K562 (cell line): ENCODE data around the gene KCNG4. TPM values are rescaled to one million over a fixed set of nuclear protein-coding genes. Genes with fewer than 3 reads are reported as not detected.

Experiments used
- ATAC-seq: fragments of 200-7000 bp; cut with Tn5 transposase; 3 replicates; pipeline ENCODE4 v1.9.1; 2020; ENCODE audit warnings: moderate library complexity
- BruUV-seq: library from RNA; stranded (reverse); fragments of 400-500 nt; replicated peaks from 2 replicates; lab custom pipeline; 2021; lab: Mats Ljungman, UMichigan
- CTCF ChIA-PET: fragments of 300-600 bp; formaldehyde crosslinking; extraction: SDS; loops from one replicate; lab custom pipeline; 2021; ENCODE audit warnings: low intra/inter-chr PET ratio; lab: Yijun Ruan, JAX
- POLR2A ChIA-PET: fragments of 300-600, 350-650 bp; sonication (Branson Sonifier 250); formaldehyde crosslinking; extraction: SDS; loops from one replicate; lab custom pipeline; 2021; ENCODE audit warnings: antibody characterized with exemption, inconsistent platforms; lab: Yijun Ruan, JAX
- DNase-seq, 4 experiments: peaks; one replicate each; pipeline versions ENCODE4 v3.0.0 to v3.0.0-alpha.2; 2011 to 2018; ENCODE audit warnings: low spot score in 3 of 4, mixed read lengths in 3 of 4; ENCODE audit errors: extremely low read depth in 1 of 4
- FAIRE-seq: peaks from 2 replicates; lab custom pipeline; 2011; peaks lifted over from hg19 to GRCh38; lab: Jason Lieb, UNC
- H2AFZ ChIP-seq: 2 replicates; pipeline ENCODE4 v1.6.0; 2011; ENCODE audit warnings: low read depth, low read length, control low read depth, inconsistent platforms
- H3K27ac ChIP-seq: fragments of 200-600 bp; 3 replicates; pipeline ENCODE4 v1.8.0; 2011; ENCODE audit warnings: low read depth, mild to moderate bottlenecking, control low read depth, inconsistent platforms, low read length, moderate library complexity, mixed read lengths; ENCODE audit errors: extremely low read depth
- H3K27me3 ChIP-seq, 2 experiments: fragments of 300-600 bp in 1 of 2; 2 replicates in 1 of 2; 3 replicates in 1 of 2; pipeline versions ENCODE4 v1.6.0 to v1.8.0; 2011; ENCODE audit warnings: inconsistent platforms in 2 of 2, low read length in 2 of 2, mild to moderate bottlenecking in 1 of 2, mixed read lengths in 1 of 2, moderate library complexity in 1 of 2; ENCODE audit not compliant: control insufficient read depth in 2 of 2, insufficient read depth in 2 of 2
- H3K36me3 ChIP-seq: fragments of 300-600 bp; 3 replicates; pipeline ENCODE4 v1.8.0; 2011; ENCODE audit warnings: mild to moderate bottlenecking, low read length, inconsistent platforms; ENCODE audit not compliant: control insufficient read depth, insufficient read depth
- H3K4me1 ChIP-seq, 2 experiments: fragments of 200-600 bp in 1 of 2; replicated peaks in 1 of 2; 2 replicates in 1 of 2; 3 replicates in 1 of 2; pipeline versions ENCODE4 v1.5.1 to v1.8.0; 2011; ENCODE audit warnings: inconsistent platforms in 2 of 2, low read length in 2 of 2, mild to moderate bottlenecking in 1 of 2, mixed read lengths in 1 of 2, moderate library complexity in 1 of 2; ENCODE audit not compliant: control insufficient read depth in 2 of 2, insufficient read depth in 2 of 2
- H3K4me2 ChIP-seq: 2 replicates; pipeline ENCODE4 v1.6.1; 2011; ENCODE audit warnings: low read length, control low read depth, inconsistent platforms, mixed read lengths; ENCODE audit not compliant: insufficient read depth
- H3K4me3 ChIP-seq: fragments of 200-600 bp; sonication (generic), shearing (Covaris generic); 2 replicates; pipeline ENCODE4 v1.5.1; 2016; ENCODE audit warnings: control low read depth, inconsistent platforms
- H3K79me2 ChIP-seq: fragments of 200-600 bp; 3 replicates; pipeline ENCODE4 v1.8.0; 2011; ENCODE audit warnings: low read length, inconsistent platforms; ENCODE audit not compliant: control insufficient read depth, insufficient read depth
- H3K9ac ChIP-seq, 2 experiments: 2 replicates each; pipeline versions ENCODE4 v1.6.0 to v1.6.1; 2011; ENCODE audit warnings: low read depth in 2 of 2, low read length in 2 of 2, control low read depth in 1 of 2, inconsistent platforms in 1 of 2, mild to moderate bottlenecking in 1 of 2, mixed read lengths in 1 of 2; ENCODE audit not compliant: insufficient read depth in 1 of 2
- H3K9me1 ChIP-seq: one replicate; pipeline ENCODE4 v1.6.0; 2011; ENCODE audit warnings: inconsistent platforms, mild to moderate bottlenecking, low read length, moderate library complexity; ENCODE audit not compliant: control insufficient read depth, insufficient read depth
- H3K9me3 ChIP-seq: replicated peaks from 2 replicates; pipeline ENCODE4 v1.5.1; 2011; ENCODE audit warnings: low read depth, low read length, inconsistent platforms; ENCODE audit not compliant: control insufficient read depth, insufficient read depth
- H4K20me1 ChIP-seq: replicated peaks from 2 replicates; pipeline ENCODE4 v1.6.1; 2011; ENCODE audit warnings: low read length, inconsistent platforms, mixed read lengths; ENCODE audit not compliant: control insufficient read depth, insufficient read depth
- BCOR ChIP-seq: fragments of 450-650 bp; IDR thresholded peaks from 2 replicates; pipeline ENCODE4 v1.6.1; 2016
- EHMT2 ChIP-seq: fragments of 450-650 bp; IDR thresholded peaks from 2 replicates; pipeline ENCODE4 v1.6.1; 2018; ENCODE audit warnings: antibody characterized with exemption
- GABPA ChIP-seq: fragments of 200-800 bp; sonication (Bioruptor generic); conservative IDR thresholded peaks from 2 replicates; pipeline ENCODE4 v1.6.1; 2016; ENCODE audit warnings: low read depth, missing genetic modification characterization, missing compliant biosample characterization
- KDM1A ChIP-seq, 2 experiments: fragments of 450-650 bp; IDR thresholded peaks; 2 replicates each; pipeline ENCODE4 v1.6.1; 2016; ENCODE audit warnings: mild to moderate bottlenecking in 2 of 2
- NR4A1 ChIP-seq, 2 experiments: fragments of 250-450 bp in 1 of 2; fragments of 450-650 bp in 1 of 2; sonication (Bioruptor Pico) in 1 of 2; IDR thresholded peaks; 2 replicates each; pipeline versions ENCODE4 v1.4.0 to v1.6.1; 2016 to 2020; ENCODE audit warnings: mild to moderate bottlenecking in 2 of 2, missing compliant biosample characterization in 1 of 2, missing genetic modification characterization in 1 of 2, moderate library complexity in 1 of 2
- RBM25 ChIP-seq: fragments of 200-400 bp; formaldehyde crosslinking; IDR thresholded peaks from 2 replicates; pipeline ENCODE4 v1.6.1; 2018; ENCODE audit warnings: low read length, low read depth, moderate library complexity; ENCODE audit not compliant: severe bottlenecking
- ZFP36 ChIP-seq: fragments of 150-350 bp; IDR thresholded peaks from 2 replicates; pipeline ENCODE4 v1.6.1; 2018; ENCODE audit warnings: low read length, low read depth; ENCODE audit not compliant: partially characterized antibody
- WGBS: fragments of 100-300 bp; shearing (Covaris generic); methylation state at CpG from one replicate; pipeline ENCODE4 v1.1.6; 2016; ENCODE audit warnings: low coverage, mixed read lengths; ENCODE audit not compliant: insufficient coverage; ENCODE audit errors: missing lambda C conversion rate; 5-methylcytosine and 5-hydroxymethylcytosine counted together
- in situ Hi-C: fragments of 300-500 bp; cut with MboI; formaldehyde crosslinking; loops from 4 replicates; pipeline ENCODE4 v1.15.0; 2018; ENCODE audit warnings: inconsistent platforms, mixed read lengths
- intact Hi-C: fragments of 100-400 bp; cut with micrococcal nuclease; formaldehyde crosslinking; loops from 2 replicates; pipeline ENCODE4 v1.14.2; 2022
- polyA plus RNA-seq, 8 experiments: library from polyadenylated mRNA; depleted of rRNA in 4 of 8; stranded (reverse) in 5 of 8; unstranded in 3 of 8; fragments of >200 nt; fragmentation: Nextera tagmentation in 2 of 8; fragmentation: Illumina TruSeq in 1 of 8; extraction: Ambion mirVana in 2 of 8; extraction: Trizol in 1 of 8; gene quantifications; 2 replicates each; pipeline versions ENCODE4 v1.2.1 to v1.2.3, GENCODE V29; 2011 to 2014; ENCODE audit warnings: inconsistent platforms in 1 of 8, missing spikeins in 1 of 8
- total RNA-seq, 7 experiments: library from RNA; depleted of rRNA in 6 of 7; stranded (reverse); fragments of >200 nt in 6 of 7; fragmentation: Illumina TruSeq in 2 of 7; extraction: Trizol in 2 of 7; gene quantifications; 2 replicates each; pipeline versions ENCODE4 v1.2.1 to v1.2.3, GENCODE V29; 2011 to 2021; ENCODE audit warnings: low replicate concordance in 1 of 7

KCNG4 gene
- total and polyA plus RNA-seq, 9 of the 15 experiments (the other 6 are each of a cell fraction or from before 2014, with no cell fraction given): not detected

GRCh38 chr16:84241778-84242177 is 2.0 kb upstream of the KCNG4 start:
- Histone ChIP-seq H3K4me2 (no peak overlapping the region), H3K9me3 (no peaks in the 10 kb centered on the region), H3K27me3 (peaks cover 39 to 62% of the 10 kb centered on the region in 2 experiments), H3K4me1 (peaks cover 2 to 4% of the 10 kb centered on the region in 2 experiments; a peak in 1 of 5 replicates), H3K9me1 (no peaks in the 10 kb centered on the region), H2AFZ (no peak overlapping the region), H4K20me1 (peaks cover 4% of the 10 kb centered on the region; the same call in 1 of the 2 replicates), H3K79me2 (no peaks in the 10 kb centered on the region), H3K27ac (no peak overlapping the region), H3K9ac (no peak overlapping the region), H3K36me3 (no peaks in the 10 kb centered on the region), H3K4me3 (no peak overlapping the region)
- ChIA-PET POLR2A (interaction anchor here (0.7 to 0.9 kb wide), 2 partner anchors 14 to 15 kb away, joined by 3 read pairs; no protein-coding TSS in a partner anchor), CTCF (no interaction called here)
- ATAC-seq (no peak), FAIRE-seq (no peak), DNase-seq (no peak)
- in situ Hi-C loops: no loop called here
- TF ChIP-seq KDM1A (IDR thresholded peaks at IDR 0.05): peak; percentile 24 to 33; a peak in 1 of 4 replicates
- TF ChIP-seq RBM25: peak; percentile 55
- peak; percentile 65 for TF ChIP-seq ZFP36
- no peak for TF ChIP-seq EHMT2
- no peak for TF ChIP-seq NR4A1 (CRISPR knock-in tag; IDR thresholded peaks at IDR 0.05)
- TF ChIP-seq NR4A1 (tag; IDR thresholded peaks at IDR 0.05): no peak
- TF ChIP-seq GABPA (tag): no peak
- 0 out of 2 replicates have a peak, but pooled peaks have one; percentile 54 for TF ChIP-seq BCOR
- 0% methylated on average over 1 of the region's 1 CpG for WGBS
- intact Hi-C loops: no loop called here
- no TSS peak for BruUV-seq
